GM21526 (cell line): ENCODE data around the gene IL22.
"Not testable (repeated sequence)": the region's sequence is repeated elsewhere in the genome, so short reads cannot be mapped to it uniquely, and the experiment has no call there.

ENCODE experiments used
- ATAC-seq: cut with Tn5 transposase; IDR thresholded peaks from one replicate; pipeline ENCODE4 v1.9.1; 2021; ENCODE audit warnings: moderate library complexity; ENCODE audit not compliant: unreplicated experiment, low FRiP score

Gene IL22

DNA sequence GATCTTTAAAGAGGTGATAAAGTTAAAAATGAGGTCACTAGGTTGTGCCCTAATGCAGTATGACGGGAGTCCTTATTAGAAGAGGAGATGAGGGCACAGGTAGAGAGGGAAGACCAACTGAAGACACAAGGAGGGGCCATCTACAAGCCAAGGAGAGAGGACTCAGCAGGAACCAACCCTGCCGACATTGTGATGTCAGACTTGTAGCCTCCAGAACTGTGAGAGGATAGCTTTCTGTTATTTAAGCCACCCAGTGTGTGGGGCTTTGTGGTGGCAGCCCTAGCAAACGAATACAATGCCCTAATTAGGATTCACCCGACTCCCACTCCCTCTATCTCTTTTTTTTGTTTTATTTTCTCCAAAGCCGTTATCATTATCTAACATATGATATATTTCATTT is 19.9 kb downstream of the IL22 start:
- no peak for ATAC-seq

- ATAC-seq, result no peak
Measured at GRCh38 chr12:68231691-68232090, 21.7 kb downstream of the IL22 start.

- ATAC-seq, result no peak
Measured at GRCh38 chr12:68231229-68231628, 22.2 kb downstream of the IL22 start.

DNA sequence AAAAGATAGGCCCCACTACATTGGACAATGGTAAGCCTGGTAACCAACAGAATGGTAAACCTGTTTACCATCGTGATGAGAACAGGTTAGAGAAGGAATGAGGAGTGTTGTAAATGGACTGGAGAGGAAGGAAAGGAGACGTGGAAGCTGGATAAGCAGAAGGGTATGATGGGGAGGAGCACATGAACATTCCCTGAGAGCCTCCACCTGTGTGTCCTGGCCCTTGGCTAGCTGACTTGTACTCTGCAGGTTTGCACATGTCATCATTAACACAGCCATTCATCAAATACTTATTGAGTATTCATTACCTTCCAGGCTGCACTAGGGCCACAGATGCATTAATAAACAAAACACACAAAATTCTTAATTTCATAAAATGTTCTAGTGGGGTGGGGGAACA is 23.4 kb downstream of the IL22 start:
- ATAC-seq, result no peak

GRCh38 chr12:68227356-68227755 is 26.0 kb downstream of the IL22 start:
- ATAC-seq, result no peak

DNA sequence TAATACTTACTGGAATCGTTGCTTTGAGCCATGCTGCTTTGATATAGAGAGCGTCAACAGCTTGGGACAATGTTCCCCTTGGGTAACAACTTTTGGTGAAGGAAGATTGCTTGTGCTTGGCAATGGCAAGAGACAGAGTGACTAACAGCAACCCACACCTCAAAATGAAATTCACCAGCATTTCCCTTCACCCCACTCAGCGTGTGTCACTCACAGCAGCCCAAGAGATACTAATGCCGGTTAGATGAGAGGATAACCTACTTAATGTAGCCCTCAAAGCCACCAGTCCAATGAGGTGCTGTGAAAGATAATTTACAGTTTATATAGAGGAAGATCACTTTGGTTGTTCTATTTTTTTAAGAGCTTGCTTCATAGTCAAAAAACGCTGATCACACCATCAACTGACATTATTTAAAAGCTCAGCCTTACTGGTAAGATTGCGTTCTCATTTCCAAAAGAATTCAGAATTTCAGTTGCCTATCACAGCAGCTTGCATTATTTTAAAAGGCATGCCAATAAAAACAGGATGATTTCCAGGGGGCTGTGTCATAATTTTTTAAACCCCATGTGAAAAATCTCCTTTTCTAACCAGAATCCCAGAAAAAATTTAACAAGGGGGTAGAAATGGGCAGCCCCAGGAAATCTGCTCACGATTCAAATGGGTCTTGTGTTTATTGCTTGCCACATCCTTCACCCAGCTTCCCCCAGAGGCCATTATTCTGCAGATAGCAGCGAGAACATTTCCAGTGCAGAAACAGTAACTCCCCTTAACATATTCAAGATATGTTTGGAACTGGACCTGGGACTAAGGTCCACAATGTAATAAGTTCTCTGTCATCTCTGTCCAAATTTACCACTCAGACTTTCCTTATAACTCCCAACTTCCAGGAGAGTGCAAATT is 27.6 kb downstream of the IL22 start, which contains the start of gene IL26:
Gene IL26 (minus strand): TSS at position 235 of the 901 bp plus-strand sequence. CDS start 54 bp downstream, at position 181.
- ATAC-seq, result no peak

GRCh38 chr12:68224613-68225285 is 28.7 kb downstream of the IL22 start:
- ATAC-seq, result no peak

GRCh38 chr12:68223067-68223747 is 30.2 kb downstream of the IL22 start:
- peak; percentile 88 for ATAC-seq

DNA sequence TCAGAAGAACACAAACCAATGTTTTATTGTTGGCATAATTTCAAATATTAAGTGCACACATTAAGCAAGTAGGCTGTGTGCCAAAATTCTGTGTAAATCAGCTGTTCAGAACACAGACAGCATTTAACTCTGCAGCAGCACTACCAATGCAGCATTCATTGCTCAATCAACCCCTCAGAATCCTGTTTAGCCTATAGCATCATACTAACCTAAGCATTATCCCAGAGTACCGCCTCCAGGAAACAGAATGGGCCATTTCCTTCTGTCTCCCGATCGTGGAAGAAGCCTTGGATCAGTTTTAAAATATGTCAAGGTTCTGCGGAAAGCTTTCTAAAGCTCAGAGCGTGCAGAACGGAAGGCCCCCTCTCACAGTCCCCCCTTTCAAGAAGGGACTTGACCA is 31.1 kb downstream of the IL22 start:
- ATAC-seq, result no peak

DNA sequence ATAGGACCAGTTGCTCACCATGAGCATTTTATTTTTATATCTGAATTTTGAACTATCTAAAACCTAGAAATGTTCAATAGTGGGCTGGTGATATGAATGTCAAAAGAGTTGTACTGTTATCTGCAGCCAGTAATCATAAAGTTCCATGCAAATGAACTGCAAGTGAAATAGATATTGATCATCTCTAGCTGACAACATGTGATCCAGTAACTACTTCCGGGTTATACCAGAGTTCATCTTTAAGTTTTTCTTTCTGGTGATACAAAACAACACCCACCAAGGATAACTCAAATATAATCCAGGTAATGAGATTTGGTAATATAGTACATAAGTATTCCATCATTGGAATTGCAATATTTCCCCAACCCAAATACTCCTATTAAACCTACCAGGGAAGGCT is 31.9 kb downstream of the IL22 start:
- ATAC-seq, result no peak

DNA sequence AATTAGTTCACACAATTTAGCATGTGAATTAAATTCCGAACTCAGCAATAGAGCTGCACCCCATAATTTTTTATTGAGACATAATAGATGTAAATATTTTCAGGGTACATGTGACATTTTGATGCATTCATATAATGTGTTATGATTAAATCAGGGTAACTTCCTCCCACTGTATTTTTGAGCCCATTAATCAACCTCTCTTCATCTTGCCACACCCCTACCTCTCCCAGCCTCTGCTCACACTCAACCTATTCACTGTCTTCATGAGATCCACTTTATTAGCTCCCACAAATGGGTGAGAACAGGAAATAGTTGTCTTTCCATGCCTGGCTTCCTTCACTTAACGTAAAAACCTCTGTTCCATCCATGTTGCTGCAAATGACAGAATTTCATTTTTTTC is 42.5 kb downstream of the IL22 start:
- no peak for ATAC-seq

- ATAC-seq, result not testable (repeated sequence)
Measured at GRCh38 chr12:68209048-68209728, 44.2 kb downstream of the IL22 start.

- no peak for ATAC-seq
Measured at GRCh38 chr12:68207276-68207675, 46.1 kb downstream of the IL22 start.

DNA sequence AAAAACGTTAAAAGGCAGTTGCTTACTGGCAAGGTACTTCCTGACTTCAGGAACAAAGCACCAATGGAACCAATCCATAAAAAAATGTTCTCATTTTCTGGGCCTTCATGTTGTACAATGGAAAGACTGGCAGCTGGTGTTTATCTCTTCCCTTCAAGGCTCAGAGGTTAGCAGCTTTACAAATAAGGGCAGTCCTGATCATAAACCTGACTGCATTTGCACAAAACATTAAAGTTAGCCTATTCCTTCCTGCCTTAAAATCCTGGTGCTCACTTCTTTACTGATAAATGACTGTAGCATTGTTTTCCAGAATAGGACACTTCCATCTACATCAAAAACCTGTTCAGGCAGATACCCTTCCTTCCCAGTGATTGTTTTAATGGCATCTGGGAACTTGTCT is 47.0 kb downstream of the IL22 start:
- no peak for ATAC-seq

DNA sequence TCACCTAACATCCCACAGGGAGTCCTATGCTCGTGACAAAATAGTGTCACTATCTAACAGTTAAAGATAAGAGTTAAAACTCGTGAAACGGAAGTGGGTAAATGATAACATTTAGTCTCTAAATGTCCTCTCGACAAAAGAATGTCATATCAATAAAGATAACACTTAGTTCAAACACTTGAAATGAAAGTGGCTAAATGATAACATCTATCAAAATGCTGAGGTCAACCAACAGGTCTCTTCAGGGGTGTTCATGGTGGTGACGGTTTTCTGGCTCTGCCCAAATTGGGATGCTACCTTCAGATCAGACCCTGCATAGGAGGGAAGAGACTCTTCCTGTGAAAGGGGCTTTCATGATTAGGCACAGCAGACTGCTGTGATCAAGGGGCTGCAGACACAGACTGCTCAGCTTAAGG is 49.9 kb downstream of the IL22 start:
- no peak for ATAC-seq

DNA sequence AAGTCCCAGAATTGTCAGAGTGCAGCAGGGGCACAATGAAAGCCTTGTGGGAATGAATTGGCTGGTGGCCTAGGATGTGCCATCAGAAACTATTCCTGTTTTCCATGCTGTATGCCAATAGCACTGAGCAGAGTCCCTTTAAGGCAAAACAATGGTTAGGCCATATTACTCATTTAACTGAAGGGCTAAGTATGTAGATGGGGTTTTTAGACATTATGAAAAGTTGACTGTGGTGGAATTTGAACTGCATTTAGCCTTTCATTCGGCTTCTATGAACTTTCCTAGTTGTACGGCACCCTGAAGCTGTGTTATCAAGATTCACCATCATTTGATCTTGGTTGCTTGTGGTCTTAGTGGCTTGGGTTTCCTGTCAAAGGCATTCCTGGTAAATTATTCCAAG is 52.5 kb downstream of the IL22 start:
- ATAC-seq, result no peak

GRCh38 chr12:68199127-68199526 is 54.3 kb downstream of the IL22 start:
- ATAC-seq, result no peak

GRCh38 chr12:68198507-68199086 is 54.8 kb downstream of the IL22 start:
- no peak for ATAC-seq
